ENCODE measurements around the gene NCAM2.

Gene NCAM2

GRCh38 chr21:20997636-20998455, at the start of gene NCAM2:
Gene NCAM2, plus strand, starts transcription at chr21:20998409.
- DNase-seq, result peak; percentile 66

- DNase-seq, result no peak
These were observed 48.3 kb upstream of the NCAM2 start for GRCh38 chr21:20949884-20950283.

- DNase-seq, result no peak
These were observed 32.4 kb upstream of the NCAM2 start for GRCh38 chr21:20965816-20966215.

- DNase-seq, result no peak
These were observed 29.8 kb upstream of the NCAM2 start for GRCh38 chr21:20968391-20968790.

- no peak for DNase-seq
These were observed 27.5 kb upstream of the NCAM2 start for GRCh38 chr21:20970691-20971090.

GRCh38 chr21:20971296-20971921, 26.8 kb upstream of the NCAM2 start:
- DNase-seq, result peak; percentile 5

GRCh38 chr21:20994790-20995189, 3.4 kb upstream of the NCAM2 start:
- no peak for DNase-seq

- no peak for DNase-seq
These were observed 1.5 kb upstream of the NCAM2 start for GRCh38 chr21:20996421-20997310.

- no peak for DNase-seq
These were observed 936 bp upstream of the NCAM2 start for GRCh38 chr21:20997311-20997635.

GRCh38 chr21:20998456-20998789, 214 bp downstream of the NCAM2 start:
- no peak for DNase-seq

- DNase-seq, result no peak
These were observed 677 bp downstream of the NCAM2 start for GRCh38 chr21:20998886-20999285.

GRCh38 chr21:20999659-21000058, 1.4 kb downstream of the NCAM2 start:
- DNase-seq, result no peak

GRCh38 chr21:21000591-21001175, 2.5 kb downstream of the NCAM2 start:
- DNase-seq, result no peak

GRCh38 chr21:21001591-21002100, 3.4 kb downstream of the NCAM2 start:
- no peak for DNase-seq

GRCh38 chr21:21002153-21002552, 3.9 kb downstream of the NCAM2 start:
- no peak for DNase-seq

GRCh38 chr21:21003701-21004100, 5.5 kb downstream of the NCAM2 start:
- no peak for DNase-seq

GRCh38 chr21:21007606-21008005, 9.4 kb downstream of the NCAM2 start:
- DNase-seq, result no peak

- DNase-seq, result no peak
These were observed 12.0 kb downstream of the NCAM2 start for GRCh38 chr21:21010228-21010627.

- no peak for DNase-seq
These were observed 12.5 kb downstream of the NCAM2 start for GRCh38 chr21:21010698-21011097.

- DNase-seq, result no peak
These were observed 20.6 kb downstream of the NCAM2 start for GRCh38 chr21:21018821-21019220.

GRCh38 chr21:21019681-21020080, 21.5 kb downstream of the NCAM2 start:
- no peak for DNase-seq

- no peak for DNase-seq
These were observed 27.5 kb downstream of the NCAM2 start for GRCh38 chr21:21025742-21026141.

GRCh38 chr21:21028275-21028820, 30.1 kb downstream of the NCAM2 start:
- no peak for DNase-seq
